Upper lobe of right lung (tissue), 1 donor: Measurements from ENCODE around the gene CPLX4. TPM values are rescaled to one million over a fixed set of nuclear protein-coding genes. Genes with fewer than 3 reads are reported as not detected.

ENCODE experiments used
- ATAC-seq: fragments of 200-7000 bp; cut with Tn5 transposase; one replicate; pipeline ENCODE4 v1.9.1; 2020; ENCODE audit warnings: mild to moderate bottlenecking, moderate library complexity
- DNase-seq: peaks from one replicate; pipeline ENCODE4 v3.0.0-alpha.2; 2020
- H3K27ac ChIP-seq: fragments of 200-600 bp; one replicate; pipeline ENCODE4 v1.8.0; 2022
- H3K27me3 ChIP-seq: fragments of 200-600 bp; one replicate; pipeline ENCODE4 v1.8.0; 2022; ENCODE audit warnings: mild to moderate bottlenecking
- H3K36me3 ChIP-seq: fragments of 200-600 bp; one replicate; pipeline ENCODE4 v1.8.0; 2022
- H3K4me1 ChIP-seq: fragments of 200-600 bp; one replicate; pipeline ENCODE4 v1.8.0; 2022
- H3K4me3 ChIP-seq: fragments of 200-600 bp; one replicate; pipeline ENCODE4 v1.8.0; 2022; ENCODE audit warnings: mild to moderate bottlenecking
- H3K9me3 ChIP-seq: fragments of 200-600 bp; one replicate; pipeline ENCODE4 v1.8.0; 2022
- CTCF ChIP-seq: fragments of 200-600 bp; IDR thresholded peaks from one replicate; pipeline ENCODE4 v1.8.0; 2022; ENCODE audit warnings: antibody characterized with exemption
- intact Hi-C: fragments of 100-400 bp; cut with DNase I; formaldehyde crosslinking; loops from one replicate; pipeline ENCODE4 v1.11.0; 2022
- total RNA-seq: library from RNA; stranded (reverse); fragmentation: NEBNext Ultra II Directional; extraction: Animal tissue kit (Norgen Biotek cat#: 25700); gene quantifications from one replicate; pipeline ENCODE4 v1.2.1, GENCODE V29; 2021
- donor health status: DM: no; HTN: yes; CAD: no; lungs with severe emphysema.

Gene CPLX4
- total RNA-seq, 1 donor from 2014 or later, result not detected

DNA sequence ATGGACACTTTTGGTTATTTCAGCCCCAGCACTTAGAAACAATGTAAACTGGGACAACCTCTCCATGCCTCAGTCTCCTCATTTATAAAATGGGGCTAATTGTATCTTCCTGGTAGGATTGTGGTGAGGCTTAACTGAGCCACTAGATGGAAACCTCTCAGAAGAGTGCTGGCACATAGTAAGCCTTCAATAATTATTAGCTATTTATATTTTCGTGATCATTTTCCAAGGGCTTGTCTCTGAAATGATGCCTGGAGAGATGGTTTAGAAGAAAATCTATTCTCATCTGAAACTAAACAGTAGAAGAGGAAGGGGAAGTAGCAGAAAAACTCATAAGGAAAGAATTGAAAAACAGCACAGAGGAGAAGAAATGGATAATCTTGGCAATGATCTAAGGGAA is 52.0 kb downstream of the CPLX4 start:
- TF ChIP-seq CTCF, result no peak
- ATAC-seq (no peak), DNase-seq (no peak)
- no peak overlapping the region for H3K27ac ChIP-seq
- H3K36me3 ChIP-seq, result no peaks in the 10 kb centered on the region
- H3K4me3 ChIP-seq, result no peak overlapping the region
- peaks cover 5% of the 10 kb centered on the region for H3K4me1 ChIP-seq
- no peaks in the 10 kb centered on the region for H3K9me3 ChIP-seq
- H3K27me3 ChIP-seq, result peaks cover 89% of the 10 kb centered on the region
- intact Hi-C loops, result no loop called here

DNA sequence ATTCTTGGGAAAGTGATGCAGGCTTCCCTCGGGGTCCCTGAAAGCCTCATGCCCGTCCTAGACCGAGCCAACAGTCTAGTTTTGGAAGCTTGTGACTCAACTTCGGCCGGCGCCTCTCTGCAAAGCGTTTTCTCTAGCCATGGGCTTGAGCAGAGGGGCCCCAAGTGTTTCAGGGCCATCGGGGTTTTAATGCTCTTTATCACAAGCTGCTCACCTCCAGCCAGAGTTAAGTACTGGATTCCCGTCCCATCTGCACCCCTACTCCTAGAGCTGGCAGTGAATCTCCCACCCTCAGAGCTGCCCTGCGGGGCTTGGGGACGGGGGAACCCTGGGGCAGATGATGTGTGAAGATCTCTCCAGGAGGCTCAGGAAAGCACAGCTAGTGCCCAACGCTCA is 52.5 kb downstream of the CPLX4 start:
- intact Hi-C loops, result no loop called here
- Histone ChIP-seq H3K27me3 (peaks cover 84% of the 10 kb centered on the region), H3K4me1 (peaks cover 5% of the 10 kb centered on the region), H3K27ac (no peak overlapping the region), H3K4me3 (no peak overlapping the region), H3K9me3 (no peaks in the 10 kb centered on the region), H3K36me3 (no peaks in the 10 kb centered on the region)
- ATAC-seq, result no peak
- TF ChIP-seq CTCF, result no peak
- no peak for DNase-seq

DNA sequence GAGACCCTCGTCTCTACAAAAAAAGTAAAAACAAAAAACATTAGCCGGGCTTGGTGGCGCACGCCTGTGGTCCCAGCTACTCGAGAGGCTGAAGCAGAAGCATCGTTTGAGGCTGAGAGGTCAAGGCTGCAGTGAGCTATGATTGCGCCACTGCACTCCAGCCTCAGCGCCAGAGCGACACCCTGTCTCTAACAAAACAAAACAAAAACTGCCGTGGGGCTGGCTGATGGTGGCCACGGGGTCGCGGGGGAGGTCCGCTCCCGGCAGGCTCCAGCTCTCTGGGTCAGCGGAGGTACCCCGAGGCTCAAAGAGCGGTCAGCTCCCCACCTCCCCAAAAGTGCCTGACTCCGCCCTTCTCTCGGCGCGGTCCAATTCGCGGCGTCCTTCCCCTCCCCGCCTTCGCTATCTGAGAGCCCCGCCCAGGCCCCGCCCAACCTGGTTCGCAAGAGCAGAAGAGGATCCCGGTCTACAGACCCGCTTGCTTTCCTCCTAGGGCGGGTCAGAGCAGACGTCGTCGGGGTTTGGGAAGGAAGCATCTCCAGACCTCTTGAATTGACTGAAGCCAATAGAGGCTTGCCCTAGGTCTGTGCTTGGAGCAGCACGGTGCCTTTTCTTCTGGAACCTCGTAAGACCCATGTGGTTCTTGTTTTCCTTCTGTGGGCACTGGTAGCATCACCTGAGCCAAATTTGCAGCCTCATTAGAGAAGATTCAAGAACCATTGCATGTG is 53.0 kb downstream of the CPLX4 start:
- intact Hi-C loops, result no loop called here
- Histone ChIP-seq H3K27me3 (peaks cover 78% of the 10 kb centered on the region), H3K4me1 (peaks cover 5% of the 10 kb centered on the region), H3K36me3 (no peaks in the 10 kb centered on the region), H3K27ac (no peak overlapping the region), H3K9me3 (no peaks in the 10 kb centered on the region), H3K4me3 (peak overlapping the region; percentile 21)
- ATAC-seq, result peak; percentile 42
- TF ChIP-seq CTCF, result no peak
- DNase-seq, result no peak

DNA sequence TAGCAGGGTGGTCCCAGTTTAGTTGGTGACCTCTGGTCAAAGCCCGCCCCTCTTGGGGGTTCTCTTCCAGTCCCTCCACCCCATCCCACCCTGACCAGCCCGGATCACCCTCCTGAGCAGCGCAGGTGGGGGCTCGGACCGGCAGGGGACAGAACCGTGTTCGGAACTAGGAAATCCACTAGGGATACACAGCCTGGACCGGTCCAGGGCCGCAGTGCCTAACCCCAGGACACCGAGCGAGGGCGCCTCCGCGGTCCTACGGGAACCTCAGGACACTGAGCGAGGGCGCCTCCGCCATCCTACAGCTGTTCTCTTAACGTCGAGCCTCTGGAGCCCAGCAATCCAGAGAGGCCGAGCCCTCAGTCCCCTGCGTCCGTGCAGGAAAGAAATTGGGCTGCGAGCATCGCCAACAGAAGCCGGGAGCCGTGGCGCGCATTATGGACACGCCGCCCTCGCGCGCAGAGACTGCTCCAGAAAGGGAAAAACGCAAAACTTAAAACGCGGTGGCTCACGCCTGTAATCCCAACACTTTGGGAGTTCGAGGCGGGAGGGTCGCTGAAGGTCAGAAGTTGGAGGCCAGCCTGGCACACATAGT is 53.7 kb downstream of the CPLX4 start:
- no peak for DNase-seq
- Histone ChIP-seq H3K27ac (no peak overlapping the region), H3K9me3 (no peaks in the 10 kb centered on the region), H3K36me3 (no peaks in the 10 kb centered on the region), H3K4me3 (no peak overlapping the region), H3K4me1 (peaks cover 5% of the 10 kb centered on the region), H3K27me3 (peaks cover 72% of the 10 kb centered on the region)
- intact Hi-C loops, result no loop called here
- ATAC-seq, result no peak
- TF ChIP-seq CTCF, result no peak

DNA sequence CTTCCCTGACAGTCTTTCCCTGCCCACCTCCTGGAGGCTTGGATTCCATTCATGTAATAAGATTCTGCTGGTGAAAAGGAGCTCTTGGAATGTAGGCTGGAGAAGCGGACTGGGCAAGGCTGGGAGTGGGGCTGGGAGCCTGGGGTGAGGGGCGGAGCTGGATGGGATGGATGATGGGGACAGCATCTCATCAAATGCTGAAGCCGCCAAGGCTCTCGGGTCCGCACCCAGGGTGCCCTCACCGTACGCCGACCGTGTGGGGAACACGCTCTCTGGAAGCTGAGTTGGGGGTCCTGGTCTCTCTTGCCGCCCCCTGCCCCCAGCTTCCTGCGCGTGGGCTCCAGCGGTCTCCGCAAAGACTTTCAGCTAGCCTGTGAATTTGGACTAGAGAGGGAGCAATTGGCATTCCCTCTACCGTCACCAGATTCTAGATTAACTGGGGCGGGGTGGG is 54.3 kb downstream of the CPLX4 start:
- ATAC-seq, result no peak
- intact Hi-C loops, result no loop called here
- Histone ChIP-seq H3K27me3 (peaks cover 66% of the 10 kb centered on the region), H3K4me3 (no peak overlapping the region), H3K36me3 (no peaks in the 10 kb centered on the region), H3K4me1 (peaks cover 5% of the 10 kb centered on the region), H3K27ac (no peak overlapping the region), H3K9me3 (no peaks in the 10 kb centered on the region)
- DNase-seq, result no peak
- no peak for TF ChIP-seq CTCF
